Stimulated activated CD8-positive, alpha-beta memory T cell treated with anti-CD3 and anti-CD28 coated beads, Interleukin-4, amount 100 ng/mL, for 1 hour (primary cell): ENCODE data around the gene C9orf78.

Source experiments
- DNase-seq, 2 donors: peaks; one replicate each; pipeline ENCODE4 v3.0.0-alpha.2; 2020; ENCODE audit warnings: low read depth in 2 of 2, low spot score in 1 of 2

The C9orf78 gene

GRCh38 chr9:129845373-129845772 is 10.3 kb upstream of the C9orf78 start:
- no peak for DNase-seq

GRCh38 chr9:129841071-129841470 is 6.0 kb upstream of the C9orf78 start:
- DNase-seq: no peak

- DNase-seq: no peak
Observed at GRCh38 chr9:129840034-129840433, 5.0 kb upstream of the C9orf78 start.

GRCh38 chr9:129839324-129840023 is 4.4 kb upstream of the C9orf78 start:
- no peak for DNase-seq

DNA sequence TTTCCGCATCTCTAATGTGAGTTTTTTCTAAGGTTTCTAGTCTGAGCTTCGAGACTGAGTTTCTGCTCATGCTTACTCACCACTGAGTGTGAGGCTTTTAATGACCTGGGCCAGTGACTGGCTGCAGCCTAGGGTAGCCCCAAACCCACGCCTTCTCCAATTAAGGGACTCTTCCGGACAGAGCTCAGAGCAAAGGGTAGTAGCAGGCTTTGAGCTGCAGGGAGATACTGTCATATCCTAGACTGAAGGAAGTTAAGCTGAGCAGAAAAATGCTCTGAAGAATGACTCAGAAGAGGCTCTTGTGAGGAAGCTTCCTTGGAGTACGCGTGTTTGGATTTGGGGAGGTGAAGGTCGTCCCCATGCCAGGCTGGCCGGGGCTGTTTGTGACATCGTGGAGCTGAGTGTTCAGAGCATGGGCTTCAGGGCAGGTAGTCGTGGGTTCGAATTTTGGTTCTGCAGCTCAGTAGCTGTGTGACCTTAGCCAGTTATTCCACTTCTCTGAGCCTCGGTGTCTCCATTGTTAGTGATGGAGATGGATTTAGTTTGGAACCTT is 3.7 kb upstream of the C9orf78 start:
- DNase-seq: no peak

- peak in 1 of 2 donors; percentile 17 for DNase-seq
Observed at GRCh38 chr9:129836311-129837007, 1.4 kb upstream of the C9orf78 start.

- DNase-seq: no peak
Observed at GRCh38 chr9:129835860-129836223, 767 bp upstream of the C9orf78 start.

- DNase-seq: peak in 1 of 2 donors; percentile 23
Observed at GRCh38 chr9:129834489-129835127, 467 bp downstream of the C9orf78 start.

- no peak for DNase-seq
Observed at GRCh38 chr9:129832982-129833381, 2.1 kb downstream of the C9orf78 start.

- DNase-seq: no peak
Observed at GRCh38 chr9:129828969-129829368, 6.1 kb downstream of the C9orf78 start.

- DNase-seq: no peak
Observed at GRCh38 chr9:129828051-129828450, 7.0 kb downstream of the C9orf78 start.

GRCh38 chr9:129826759-129827158 is 8.3 kb downstream of the C9orf78 start:
- DNase-seq: no peak

DNA sequence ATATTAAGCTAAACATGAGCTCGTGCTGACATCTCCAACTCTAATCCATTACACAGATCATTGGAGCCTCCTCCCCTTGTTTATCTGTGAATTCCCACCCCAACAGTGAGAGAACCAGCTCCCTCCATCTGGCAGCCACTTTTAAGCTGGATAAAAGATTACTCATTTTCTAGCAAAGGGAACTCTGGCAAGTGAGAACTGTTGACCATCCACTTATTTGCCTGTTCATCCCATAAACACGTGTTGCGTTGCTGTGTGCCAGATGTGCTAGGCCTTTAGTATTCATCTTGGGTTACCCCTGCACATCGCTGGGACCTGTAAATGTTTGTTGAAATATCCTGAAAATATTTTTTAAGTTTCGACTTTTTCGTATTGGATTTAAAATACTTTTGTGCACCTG is 8.7 kb downstream of the C9orf78 start:
- DNase-seq: no peak

- peak; percentile 76 to 81 for DNase-seq
Observed at GRCh38 chr9:129823935-129824601, 11.0 kb downstream of the C9orf78 start, which contains the start of gene TOR1A. Gene TOR1A (minus strand): TSS chr9:129824136. CDS start chr9:129824085, 51 bp downstream.

GRCh38 chr9:129823542-129823934 is 11.5 kb downstream of the C9orf78 start:
- no peak for DNase-seq

DNA sequence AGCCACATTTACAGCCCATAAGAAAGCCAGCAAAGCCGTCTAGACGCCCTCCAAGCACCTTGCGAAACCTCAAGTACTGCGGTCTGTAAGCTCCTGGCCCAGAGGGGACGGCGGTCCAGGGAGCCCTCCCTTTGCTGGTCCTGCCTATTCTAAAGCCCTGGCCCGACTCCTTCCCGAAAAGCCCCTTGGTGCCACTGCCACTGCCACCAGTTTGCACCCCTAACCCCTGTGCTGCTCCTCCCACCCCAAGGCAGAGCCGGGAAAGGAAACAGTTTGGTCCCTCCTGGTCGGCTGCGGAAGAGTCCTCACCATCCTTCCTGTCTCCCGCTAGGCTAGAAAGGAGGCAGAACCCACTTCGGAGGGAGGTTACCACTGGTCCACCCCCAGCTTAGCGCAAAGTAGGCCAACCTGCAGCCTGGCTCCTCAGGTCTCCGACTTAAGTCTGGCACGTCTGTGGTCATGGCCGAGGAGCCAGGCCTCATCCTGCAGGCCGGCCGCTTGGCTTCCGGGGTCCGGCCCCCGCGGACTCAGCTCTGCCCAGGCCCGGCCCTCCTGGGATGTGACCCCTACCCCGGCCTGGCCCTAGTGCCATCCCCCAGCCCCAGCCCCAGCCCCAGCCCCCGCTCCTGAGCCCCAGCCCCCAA is 12.1 kb downstream of the C9orf78 start:
- DNase-seq: no peak

DNA sequence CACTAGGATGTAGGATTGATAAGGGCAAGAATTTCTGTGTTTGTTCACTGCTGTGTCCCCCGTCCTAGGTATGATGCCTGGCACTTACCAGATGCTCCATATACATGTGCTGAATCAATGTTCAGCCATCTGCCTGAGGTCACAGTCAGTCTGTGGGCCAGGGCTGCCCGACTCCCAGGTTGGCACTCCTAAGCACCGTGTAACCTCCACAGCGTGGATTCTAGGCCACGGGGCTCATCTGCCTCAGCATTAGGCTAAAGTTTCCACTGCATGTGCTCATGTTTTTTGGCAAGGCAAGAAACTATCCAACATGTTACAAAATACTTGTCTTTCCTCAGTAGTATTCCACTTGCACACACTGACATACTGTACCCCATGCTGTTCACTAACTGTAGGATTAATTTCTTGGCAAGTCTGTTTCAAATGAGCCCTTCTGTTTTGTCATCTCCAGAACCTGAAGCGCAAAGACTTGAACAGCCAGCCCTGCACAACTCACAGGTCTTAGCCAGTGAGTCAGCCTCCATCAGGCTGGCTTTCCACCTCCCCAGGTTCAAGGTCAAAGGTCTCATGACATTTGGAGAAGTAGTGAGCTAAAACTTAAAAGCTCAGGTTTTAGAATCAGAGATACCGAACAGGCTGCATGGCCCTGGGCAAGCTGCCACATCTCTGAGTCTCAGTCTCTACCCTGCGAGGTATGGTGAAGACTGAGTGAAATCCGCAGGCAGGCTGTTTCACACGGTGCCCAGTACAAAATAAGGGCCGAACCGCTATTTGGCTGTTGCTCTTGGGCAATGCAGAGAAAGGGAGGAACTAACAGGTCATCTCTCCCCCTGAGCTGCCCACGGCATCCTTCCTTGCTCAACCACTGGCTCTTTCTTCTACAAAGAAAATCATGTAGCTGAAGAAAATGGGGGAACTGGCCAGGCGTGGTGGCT is 18.3 kb downstream of the C9orf78 start:
- DNase-seq: no peak

- DNase-seq: no peak
Observed at GRCh38 chr9:129815278-129815677, 19.8 kb downstream of the C9orf78 start.

GRCh38 chr9:129814432-129815223 is 20.4 kb downstream of the C9orf78 start:
- DNase-seq: no peak
